Nephron progenitor cell (in vitro differentiated cells): ENCODE results near the gene ZNF764.

ENCODE experiments used
- DNase-seq: peaks from one replicate; pipeline ENCODE4 v3.0.0; 2021
- H3K27ac Mint-ChIP-seq: 2 replicates; pipeline ENCODE4 v1.8.0; 2021; ENCODE audit warnings: mild to moderate bottlenecking, moderate library complexity, mixed read lengths
- H3K27me3 Mint-ChIP-seq: 2 replicates; pipeline ENCODE4 v1.8.0; 2021; ENCODE audit warnings: mild to moderate bottlenecking, low read depth, mixed read lengths; ENCODE audit not compliant: poor library complexity
- H3K36me3 Mint-ChIP-seq: 2 replicates; pipeline ENCODE4 v1.8.0; 2021; ENCODE audit warnings: low read depth, mixed read lengths
- H3K4me1 Mint-ChIP-seq: 2 replicates; pipeline ENCODE4 v1.8.0; 2021; ENCODE audit warnings: mixed read lengths
- H3K4me3 Mint-ChIP-seq: 2 replicates; pipeline ENCODE4 v1.8.0; 2021; ENCODE audit warnings: mild to moderate bottlenecking, moderate library complexity, mixed read lengths
- H3K9me3 Mint-ChIP-seq: 2 replicates; pipeline ENCODE4 v1.8.0; 2021; ENCODE audit warnings: mild to moderate bottlenecking, moderate library complexity, mixed read lengths
- CTCF ChIP-seq: fragments of 200-600 bp; sonication (generic); IDR thresholded peaks from 2 replicates; pipeline ENCODE4 v1.5.0; 2021; ENCODE audit warnings: antibody characterized with exemption

The ZNF764 gene

GRCh38 chr16:30561089-30561816 lies 3.1 kb upstream of the ZNF764 start:
- Mint-ChIP-seq H3K4me3 (peak overlapping the region; percentile 48), H3K9me3 (no peaks in the 10 kb centered on the region), H3K27me3 (peaks cover 21% of the 10 kb centered on the region), H3K4me1 (peaks cover 43% of the 10 kb centered on the region), H3K36me3 (peaks cover 2% of the 10 kb centered on the region), H3K27ac (peak overlapping the region; percentile 89)
- TF ChIP-seq CTCF = no peak
- DNase-seq = no peak

- no peak for DNase-seq
- no peak for TF ChIP-seq CTCF
- Mint-ChIP-seq H3K27me3 (peaks cover 19% of the 10 kb centered on the region), H3K9me3 (no peaks in the 10 kb centered on the region), H3K4me1 (peaks cover 39% of the 10 kb centered on the region), H3K4me3 (peak overlapping the region; percentile 17), H3K36me3 (peaks cover 7% of the 10 kb centered on the region), H3K27ac (no peak overlapping the region)
Observed at GRCh38 chr16:30559690-30560089, 1.5 kb upstream of the ZNF764 start.

GRCh38 chr16:30558789-30559377 lies 709 bp upstream of the ZNF764 start:
- H3K36me3 Mint-ChIP-seq = peaks cover 15% of the 10 kb centered on the region
- no peak for DNase-seq
- H3K27ac Mint-ChIP-seq = peak overlapping the region; percentile 90
- H3K27me3 Mint-ChIP-seq = peaks cover 19% of the 10 kb centered on the region
- H3K4me3 Mint-ChIP-seq = peak overlapping the region; percentile 86
- peaks cover 33% of the 10 kb centered on the region for H3K4me1 Mint-ChIP-seq
- no peaks in the 10 kb centered on the region for H3K9me3 Mint-ChIP-seq
- no peak for TF ChIP-seq CTCF

- Mint-ChIP-seq H3K4me3 (peak overlapping the region; percentile 86), H3K9me3 (no peaks in the 10 kb centered on the region), H3K4me1 (peaks cover 45% of the 10 kb centered on the region), H3K27me3 (peaks cover 19% of the 10 kb centered on the region), H3K27ac (no peak overlapping the region), H3K36me3 (peaks cover 21% of the 10 kb centered on the region)
- no peak for TF ChIP-seq CTCF
- DNase-seq = no peak
Observed at GRCh38 chr16:30557707-30557956, 542 bp downstream of the ZNF764 start.

- H3K27me3 Mint-ChIP-seq = peaks cover 12% of the 10 kb centered on the region
- no peak for DNase-seq
- no peak for TF ChIP-seq CTCF
- peaks cover 25% of the 10 kb centered on the region for H3K36me3 Mint-ChIP-seq
- H3K4me3 Mint-ChIP-seq = peak overlapping the region; percentile 70
- H3K4me1 Mint-ChIP-seq = peaks cover 48% of the 10 kb centered on the region
- H3K27ac Mint-ChIP-seq = peak overlapping the region; percentile 78
- no peaks in the 10 kb centered on the region for H3K9me3 Mint-ChIP-seq
Observed at GRCh38 chr16:30556125-30556473, 2.1 kb downstream of the ZNF764 start.
